Calu3 (cell line): Measurements from ENCODE around the gene ASB7. TPM values are rescaled to one million over a fixed set of nuclear protein-coding genes. Genes with fewer than 3 reads are reported as not detected.
A peak's percentile ranks its signal among the peaks of the same experiment; 100 is the strongest.

Experiments used
- BruUV-seq: library from RNA; stranded (reverse); fragments of 400-500 nt; replicated peaks from 2 replicates; lab custom pipeline; 2021; lab: Mats Ljungman, UMichigan
- CTCF ChIA-PET: fragments of 300-600 bp; sonication (Branson Sonifier 250); formaldehyde crosslinking; loops from one replicate; lab custom pipeline; 2022; ENCODE audit warnings: antibody characterized with exemption; lab: Charles Lee
- DNase-seq: peaks from one replicate; pipeline ENCODE4 v3.0.0; 2022
- H3K27ac Mint-ChIP-seq: one replicate; pipeline ENCODE4 v1.8.0; 2022; ENCODE audit warnings: mixed read lengths; ENCODE audit not compliant: unreplicated experiment
- H3K27me3 Mint-ChIP-seq: one replicate; pipeline ENCODE4 v1.8.0; 2022; ENCODE audit warnings: mixed read lengths; ENCODE audit not compliant: unreplicated experiment
- H3K36me3 Mint-ChIP-seq: one replicate; pipeline ENCODE4 v1.8.0; 2022; ENCODE audit warnings: mild to moderate bottlenecking, moderate library complexity, mixed read lengths; ENCODE audit not compliant: insufficient read depth, unreplicated experiment
- H3K4me1 Mint-ChIP-seq: one replicate; pipeline ENCODE4 v1.8.0; 2022; ENCODE audit warnings: mild to moderate bottlenecking, low read depth, mixed read lengths; ENCODE audit not compliant: unreplicated experiment
- H3K4me3 Mint-ChIP-seq: one replicate; pipeline ENCODE4 v1.8.0; 2022; ENCODE audit warnings: mild to moderate bottlenecking, low read depth, moderate library complexity, mixed read lengths; ENCODE audit not compliant: unreplicated experiment
- H3K9me3 Mint-ChIP-seq: one replicate; pipeline ENCODE4 v1.8.0; 2022; ENCODE audit warnings: low read depth, mixed read lengths; ENCODE audit not compliant: unreplicated experiment
- intact Hi-C: fragments of 100-400 bp; cut with micrococcal nuclease; formaldehyde crosslinking; loops from one replicate; pipeline ENCODE4 v1.10.0; 2022; ENCODE audit not compliant: unreplicated experiment
- total RNA-seq: library from RNA; stranded (reverse); gene quantifications from 2 replicates; pipeline ENCODE4 v1.2.3, GENCODE V29; 2022
- TF ChIP-seq, protein P1 (sequence below): fragments of 200-600 bp; IDR thresholded peaks from one replicate; pipeline ENCODE4 v1.8.0; 2022; ENCODE audit warnings: antibody characterized with exemption; ENCODE audit not compliant: unreplicated experiment

ASB7 gene
- total RNA-seq, 1 experiment from 2014 or later, result 19.4 TPM

DNA sequence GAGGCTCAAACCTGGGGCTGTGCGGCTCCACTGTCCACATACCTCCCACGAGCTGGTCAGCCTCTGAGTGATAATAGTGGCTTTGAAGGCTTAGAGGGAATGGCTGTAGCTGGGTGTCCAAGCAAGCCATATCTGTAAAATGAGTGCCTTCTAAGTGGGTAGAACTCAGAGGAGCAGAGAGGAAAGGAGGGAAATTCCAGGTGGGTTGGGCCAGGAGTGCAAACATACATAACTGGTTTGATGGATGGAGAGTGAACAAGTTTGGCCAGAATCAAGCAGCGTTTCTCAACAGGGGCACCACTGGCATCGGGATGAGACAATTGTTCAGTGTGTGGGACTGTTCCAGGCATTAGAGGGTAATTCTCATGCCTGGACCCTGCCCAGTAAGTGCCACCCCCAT lies 91.1 kb downstream of the ASB7 start:
- CTCF ChIA-PET, result interaction anchor here (1.2 kb wide), 1 partner anchor 17 kb away, joined by 3 read pairs; no protein-coding TSS in a partner anchor
- H3K36me3 Mint-ChIP-seq, result peaks cover 6% of the 10 kb centered on the region
- peaks cover 8% of the 10 kb centered on the region for H3K9me3 Mint-ChIP-seq
- peak; percentile 85 for DNase-seq
- H3K27ac Mint-ChIP-seq, result peak overlapping the region; percentile 60
- peaks cover 38% of the 10 kb centered on the region for H3K4me1 Mint-ChIP-seq
- H3K27me3 Mint-ChIP-seq, result no peaks in the 10 kb centered on the region
- H3K4me3 Mint-ChIP-seq, result peak overlapping the region; percentile 24
- no TSS peak for BruUV-seq
- TF ChIP-seq, protein P1, sequence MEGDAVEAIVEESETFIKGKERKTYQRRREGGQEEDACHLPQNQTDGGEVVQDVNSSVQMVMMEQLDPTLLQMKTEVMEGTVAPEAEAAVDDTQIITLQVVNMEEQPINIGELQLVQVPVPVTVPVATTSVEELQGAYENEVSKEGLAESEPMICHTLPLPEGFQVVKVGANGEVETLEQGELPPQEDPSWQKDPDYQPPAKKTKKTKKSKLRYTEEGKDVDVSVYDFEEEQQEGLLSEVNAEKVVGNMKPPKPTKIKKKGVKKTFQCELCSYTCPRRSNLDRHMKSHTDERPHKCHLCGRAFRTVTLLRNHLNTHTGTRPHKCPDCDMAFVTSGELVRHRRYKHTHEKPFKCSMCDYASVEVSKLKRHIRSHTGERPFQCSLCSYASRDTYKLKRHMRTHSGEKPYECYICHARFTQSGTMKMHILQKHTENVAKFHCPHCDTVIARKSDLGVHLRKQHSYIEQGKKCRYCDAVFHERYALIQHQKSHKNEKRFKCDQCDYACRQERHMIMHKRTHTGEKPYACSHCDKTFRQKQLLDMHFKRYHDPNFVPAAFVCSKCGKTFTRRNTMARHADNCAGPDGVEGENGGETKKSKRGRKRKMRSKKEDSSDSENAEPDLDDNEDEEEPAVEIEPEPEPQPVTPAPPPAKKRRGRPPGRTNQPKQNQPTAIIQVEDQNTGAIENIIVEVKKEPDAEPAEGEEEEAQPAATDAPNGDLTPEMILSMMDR, result no peak
- intact Hi-C loops, result loop anchor here (1.0 kb wide), 1 partner anchor 20 kb away; no protein-coding TSS in a partner anchor

- Mint-ChIP-seq H3K9me3 (peaks cover 8% of the 10 kb centered on the region), H3K4me1 (peaks cover 28% of the 10 kb centered on the region), H3K4me3 (no peak overlapping the region), H3K27me3 (no peaks in the 10 kb centered on the region), H3K36me3 (peaks cover 6% of the 10 kb centered on the region), H3K27ac (peak overlapping the region; percentile 60)
- DNase-seq, result no peak
- BruUV-seq, result no TSS peak
- intact Hi-C loops, result no loop called here
- CTCF ChIA-PET, result interaction anchor here (0.6 to 1.2 kb wide), 2 partner anchors 16 to 178 kb away, joined by 3 read pairs; no protein-coding TSS in a partner anchor
- TF ChIP-seq, protein P1, result no peak
Measured at GRCh38 chr15:100694381-100695021, 92.1 kb downstream of the ASB7 start.

DNA sequence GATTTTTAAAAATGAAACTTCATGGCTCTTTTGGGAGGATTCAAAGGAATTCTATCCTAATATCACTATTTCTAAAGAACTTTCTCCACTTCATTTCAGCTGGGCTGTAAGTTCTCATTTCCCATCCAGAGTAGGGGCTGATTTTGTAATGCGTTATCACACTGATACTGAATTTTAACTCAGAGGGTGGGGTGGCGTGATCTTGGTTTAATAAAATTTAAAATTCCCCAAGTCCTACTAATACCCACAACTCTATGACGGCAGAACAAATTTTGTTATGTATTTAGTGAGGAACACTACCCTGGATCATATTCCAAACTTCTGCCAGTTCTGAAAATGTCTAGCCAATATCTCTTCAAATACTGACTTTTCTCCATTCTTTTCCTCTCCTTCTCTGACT lies 92.7 kb downstream of the ASB7 start:
- H3K4me3 Mint-ChIP-seq, result no peak overlapping the region
- CTCF ChIA-PET, result no interaction called here
- peaks cover 6% of the 10 kb centered on the region for H3K36me3 Mint-ChIP-seq
- TF ChIP-seq, protein P1, result no peak
- DNase-seq, result no peak
- H3K4me1 Mint-ChIP-seq, result peaks cover 24% of the 10 kb centered on the region
- BruUV-seq, result no TSS peak
- peaks cover 8% of the 10 kb centered on the region for H3K9me3 Mint-ChIP-seq
- H3K27me3 Mint-ChIP-seq, result no peaks in the 10 kb centered on the region
- intact Hi-C loops, result no loop called here
- H3K27ac Mint-ChIP-seq, result no peak overlapping the region

DNA sequence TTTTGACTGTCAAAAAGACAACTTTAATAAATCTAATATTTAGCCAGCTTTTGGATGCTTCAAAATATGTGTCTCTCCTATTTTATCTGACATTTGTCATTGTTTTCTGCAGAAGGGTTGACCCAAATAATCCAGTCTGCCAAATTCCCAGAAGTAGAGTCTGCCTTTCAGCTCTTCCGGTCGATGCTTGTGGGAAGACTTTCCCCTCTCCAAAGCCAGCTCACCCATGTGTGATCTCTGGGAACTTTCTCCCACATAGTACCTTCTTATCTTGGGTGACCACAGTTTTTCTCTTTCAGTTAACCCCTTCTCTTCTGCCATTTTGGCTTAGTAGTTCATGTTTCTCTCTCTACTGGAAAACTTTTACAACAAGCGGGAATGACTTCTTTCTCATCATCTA lies 94.1 kb downstream of the ASB7 start:
- intact Hi-C loops, result no loop called here
- Mint-ChIP-seq H3K4me1 (peaks cover 24% of the 10 kb centered on the region), H3K27ac (no peak overlapping the region), H3K9me3 (peaks cover 8% of the 10 kb centered on the region), H3K27me3 (no peaks in the 10 kb centered on the region), H3K36me3 (peaks cover 6% of the 10 kb centered on the region), H3K4me3 (no peak overlapping the region)
- DNase-seq, result no peak
- no TSS peak for BruUV-seq
- CTCF ChIA-PET, result no interaction called here
- TF ChIP-seq, protein P1, result no peak

Other genes starting within 250 kb of the ASB7 start
- 0.42 and 0.61 TPM in 2 replicates for gene CERS3, start 73.6 kb upstream of the ASB7 start, total RNA-seq
- 25.0 and 25.2 TPM in 2 replicates for gene LINS1, start 405 bp upstream of the ASB7 start, total RNA-seq